COLO668 (cell line): ENCODE data around the gene TMEM187.

ENCODE experiments used
- DNase-seq: peaks from one replicate; lab custom pipeline; 2025; ENCODE audit not compliant: unreplicated experiment; lab: John Stamatoyannopoulos, UW

TMEM187 gene

GRCh38 chrX:153953892-153954557 is 18.5 kb upstream of the TMEM187 start:
- DNase-seq = no peak

- DNase-seq = no peak
These were observed 17.9 kb upstream of the TMEM187 start for GRCh38 chrX:153954558-153955227.

- no peak for DNase-seq
These were observed 17.3 kb upstream of the TMEM187 start for GRCh38 chrX:153955228-153955732.

- DNase-seq = no peak
These were observed 16.3 kb upstream of the TMEM187 start for GRCh38 chrX:153956044-153956907.

GRCh38 chrX:153957224-153957623 is 15.3 kb upstream of the TMEM187 start:
- no peak for DNase-seq

- DNase-seq = no peak
These were observed 13.9 kb upstream of the TMEM187 start for GRCh38 chrX:153958605-153959004.

- no peak for DNase-seq
These were observed 12.9 kb upstream of the TMEM187 start for GRCh38 chrX:153959649-153960048.

DNA sequence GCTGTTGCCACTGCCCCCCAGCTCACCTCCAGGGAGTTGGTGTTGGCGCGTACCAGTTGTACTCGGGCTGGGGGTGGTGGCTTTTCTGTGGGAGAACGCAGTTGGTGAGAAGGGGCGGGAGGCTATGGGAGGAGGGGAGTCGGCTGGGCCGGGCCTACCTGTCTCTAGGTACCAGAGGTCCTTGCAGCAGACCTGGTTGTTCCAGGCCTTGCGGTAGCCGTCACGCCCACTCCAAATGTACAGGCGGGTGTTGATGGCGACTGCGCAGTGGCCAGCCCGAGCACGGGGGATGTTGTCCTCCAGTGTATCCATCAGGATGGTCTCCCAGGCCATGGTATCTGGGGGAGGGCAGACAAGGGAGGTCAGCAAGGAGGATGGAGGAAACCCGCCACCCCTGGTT is 12.5 kb upstream of the TMEM187 start:
- DNase-seq = no peak

GRCh38 chrX:153960786-153961185 is 11.8 kb upstream of the TMEM187 start:
- no peak for DNase-seq

- DNase-seq = no peak
These were observed 11.3 kb upstream of the TMEM187 start for GRCh38 chrX:153961292-153961691.

DNA sequence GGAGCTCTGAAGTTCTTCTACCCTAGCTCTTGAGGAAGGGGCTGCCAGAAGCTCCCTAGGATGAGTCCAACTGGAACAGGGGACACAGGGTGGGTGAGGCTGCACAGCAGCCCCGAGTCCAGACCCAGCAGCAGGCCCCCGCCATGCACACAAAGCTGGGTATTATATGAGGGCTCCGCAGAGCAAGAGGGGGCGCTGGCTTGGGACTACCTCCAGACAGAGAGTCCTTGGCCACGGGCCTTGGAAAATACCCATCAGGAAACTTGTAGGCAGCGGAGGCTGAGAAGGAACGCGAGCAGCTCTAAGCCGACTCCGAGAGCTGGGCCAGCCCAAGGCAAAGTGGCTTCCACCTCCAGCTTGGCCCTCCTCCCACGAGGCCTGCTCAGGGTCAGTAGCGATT is 9.0 kb upstream of the TMEM187 start:
- no peak for DNase-seq

DNA sequence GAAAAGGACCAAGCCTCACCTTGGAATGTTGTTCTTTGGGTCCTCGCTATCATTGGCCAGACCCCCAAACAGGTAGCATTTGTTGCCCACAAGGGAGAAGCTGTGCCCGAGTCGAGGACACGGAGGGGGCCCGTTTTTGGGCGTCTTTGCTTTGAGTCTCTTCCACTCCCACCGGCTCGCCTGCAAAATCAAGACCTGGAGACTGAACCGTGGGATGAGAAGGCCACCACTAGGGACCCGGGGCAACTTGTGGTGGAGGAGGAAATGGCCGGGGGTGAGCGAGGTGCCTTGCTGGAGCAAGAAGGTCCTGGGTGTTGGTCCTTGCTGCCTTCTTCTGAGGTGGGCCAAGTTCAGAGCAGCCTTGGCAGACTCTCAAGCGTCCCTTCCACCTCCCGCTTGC is 8.4 kb upstream of the TMEM187 start:
- DNase-seq = no peak

DNA sequence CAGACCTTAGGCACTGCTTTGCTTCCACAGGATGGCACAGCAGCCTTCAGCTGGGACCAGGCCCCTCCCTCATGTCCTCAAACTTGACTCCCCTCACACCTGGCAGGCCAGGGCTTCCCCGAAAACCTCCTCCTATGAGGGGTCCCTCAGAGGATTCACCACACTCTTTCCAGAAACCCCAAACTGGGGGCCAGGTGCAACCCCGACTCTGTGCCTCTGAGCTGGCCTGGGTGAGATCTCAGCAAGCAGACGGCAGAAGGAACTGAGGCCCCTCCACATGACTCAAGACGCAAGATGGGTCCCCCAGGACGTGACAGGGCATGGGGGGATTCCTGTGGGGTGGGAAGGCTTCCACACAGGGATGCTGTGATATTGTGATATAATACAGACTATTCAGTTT is 7.1 kb upstream of the TMEM187 start:
- DNase-seq = no peak

DNA sequence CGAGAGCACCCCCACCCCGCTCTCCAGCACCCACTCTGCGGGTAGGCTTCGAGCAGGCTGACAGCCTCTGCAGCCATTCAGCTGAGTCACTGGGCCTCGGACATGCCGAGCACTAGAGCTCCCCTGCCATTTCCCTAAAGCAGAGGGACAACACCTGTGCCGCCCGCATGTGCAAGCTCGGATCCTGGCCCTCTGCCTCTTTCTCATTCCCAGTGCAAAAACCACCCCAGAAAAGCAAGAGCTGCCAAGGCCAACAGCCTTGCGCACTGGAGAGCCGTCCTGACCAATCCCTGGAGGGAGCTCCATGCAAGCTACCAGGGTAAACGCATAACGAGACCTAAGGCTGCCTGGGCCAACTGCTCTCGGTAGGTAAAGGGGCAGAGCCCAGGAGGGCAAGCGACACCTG is 6.3 kb upstream of the TMEM187 start:
- DNase-seq = no peak

GRCh38 chrX:153966841-153967535 is 5.6 kb upstream of the TMEM187 start:
- DNase-seq = no peak

GRCh38 chrX:153967536-153968224 is 4.9 kb upstream of the TMEM187 start:
- DNase-seq = no peak

DNA sequence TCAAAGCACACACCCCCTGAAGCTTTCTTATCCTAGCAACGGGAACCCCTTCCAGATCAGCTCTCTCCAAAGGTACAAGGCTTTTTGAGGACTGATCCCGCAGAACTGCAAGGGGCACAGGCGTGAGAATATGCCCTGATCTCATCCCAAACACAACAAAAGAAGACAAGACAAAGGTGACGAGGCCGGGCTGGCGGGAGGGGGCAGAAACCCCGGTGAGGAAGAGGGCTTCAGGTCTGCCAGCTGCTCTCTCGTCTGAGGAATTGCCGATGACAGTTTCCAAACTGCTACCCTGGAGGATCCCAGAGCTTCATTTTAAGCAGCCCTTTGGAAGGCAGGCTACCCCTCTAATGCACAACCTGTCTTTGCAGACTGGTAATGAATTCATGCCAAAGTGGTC is 4.3 kb upstream of the TMEM187 start:
- DNase-seq = peak; percentile 16

DNA sequence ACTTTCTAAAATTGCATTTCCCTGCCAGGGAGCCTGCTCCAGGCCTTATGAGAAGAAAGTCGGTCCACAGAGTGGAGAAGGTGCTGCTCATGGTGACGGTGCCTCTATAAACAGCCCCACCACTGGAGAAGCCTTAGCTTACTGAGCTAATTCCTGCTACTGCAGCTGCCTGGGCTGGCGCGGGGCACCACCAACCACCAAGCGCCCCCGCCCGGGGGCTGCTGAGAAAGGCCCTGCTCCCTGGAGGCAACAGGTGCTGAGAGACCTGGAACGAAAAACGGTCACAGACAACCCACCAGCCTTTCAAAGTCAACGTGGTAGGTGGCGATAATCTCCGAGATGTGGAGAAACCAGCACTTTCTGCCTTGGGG is 3.8 kb upstream of the TMEM187 start:
- DNase-seq = peak; percentile 80

GRCh38 chrX:153969125-153969903 is 3.2 kb upstream of the TMEM187 start:
- DNase-seq = peak; percentile 24

DNA sequence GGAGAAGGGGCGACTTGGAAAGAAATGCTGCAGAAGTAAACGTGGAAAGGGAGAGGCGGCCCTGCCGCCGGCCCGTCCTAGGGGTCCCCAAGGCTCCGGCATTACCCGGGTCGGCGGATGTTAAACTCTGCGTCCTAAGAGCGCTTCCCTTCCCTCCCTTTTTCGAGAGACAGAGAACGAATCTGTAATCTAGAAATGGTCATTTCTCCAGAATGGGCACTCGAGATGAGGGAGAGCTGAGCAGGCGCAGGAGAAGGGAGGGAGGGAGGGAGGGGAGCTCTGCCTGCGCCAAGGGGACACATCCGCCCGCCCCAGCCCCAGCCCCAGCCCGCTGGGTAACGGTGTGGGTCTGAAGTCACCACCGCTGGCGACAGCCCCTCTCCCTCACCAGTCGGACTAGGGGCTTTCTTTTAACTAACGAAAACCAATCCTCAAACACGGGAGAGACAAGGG is 2.6 kb upstream of the TMEM187 start:
- DNase-seq = peak; percentile 48
